SKM-1 (cell line): ENCODE data around the gene IDS.

Experiments
- DNase-seq: peaks from one replicate; lab custom pipeline; 2025; ENCODE audit not compliant: unreplicated experiment; lab: John Stamatoyannopoulos, UW

IDS gene

GRCh38 chrX:149461746-149462145 is 43.4 kb downstream of the IDS start:
- DNase-seq: no peak

GRCh38 chrX:149458586-149458985 is 46.5 kb downstream of the IDS start:
- DNase-seq: no peak

GRCh38 chrX:149456476-149457245 is 48.4 kb downstream of the IDS start:
- no peak for DNase-seq

GRCh38 chrX:149455934-149456333 is 49.2 kb downstream of the IDS start:
- no peak for DNase-seq

- DNase-seq: no peak
Measured at GRCh38 chrX:149453906-149454822, 50.9 kb downstream of the IDS start.

GRCh38 chrX:149453030-149453429 is 52.1 kb downstream of the IDS start:
- DNase-seq: no peak

GRCh38 chrX:149433451-149433850 is 71.7 kb downstream of the IDS start:
- DNase-seq: no peak

GRCh38 chrX:149433051-149433450 is 72.1 kb downstream of the IDS start:
- DNase-seq: no peak
